ENCODE measurements around the gene GNPTAB. TPM values are rescaled to one million over a fixed set of nuclear protein-coding genes. Genes with fewer than 3 reads are reported as not detected.

Gene GNPTAB
- total and polyA plus RNA-seq, 2 of the 13 experiments (the other 11 are each of a cell fraction or from before 2014, with no cell fraction given): 13.6 to 19.4 TPM

GRCh38 chr12:101775816-101776215, 54.9 kb downstream of the GNPTAB start:
- DNase-seq (ENCODE audit: low spot score) (no peak), ATAC-seq (no peak), FAIRE-seq (no peak)
- H3K4me3 ChIP-seq (replicated peaks in 1 of 3; ENCODE audit: insufficient read depth in 1 of 3, low read depth in 2 of 3, low read length in 3 of 3): no peak overlapping the region
- intact Hi-C loops (cut with micrococcal nuclease; ENCODE audit: unreplicated experiment) (no loop called here), in situ Hi-C loops (cut with HindIII; ENCODE audit: extremely low pct_ligation_motif_present, low pct_unique_long_range_greater_than_20kb) (no loop called here)
- H3K79me2 ChIP-seq (ENCODE audit: insufficient read depth, low read length): no peaks in the 10 kb centered on the region
- H3K4me1 ChIP-seq (ENCODE audit: insufficient read depth, low read length): peaks cover 14% of the 10 kb centered on the region; the same call in 1 of the 2 replicates
- H3K9me3 ChIP-seq (ENCODE audit: low read length): no peaks in the 10 kb centered on the region
- H4K20me1 ChIP-seq (ENCODE audit: insufficient read depth, low read length): no peaks in the 10 kb centered on the region
- CTCF ChIA-PET (ENCODE audit: low intra/inter-chr PET ratio, low total read pairs): interaction anchor here (1.1 to 3.2 kb wide), 2 partner anchors 55 to 63 kb away, joined by 3 to 20 read pairs; partner anchors contain the start of gene GNPTAB
- no peak overlapping the region for H3K4me2 ChIP-seq (ENCODE audit: low read depth, low read length)
- 78% methylated on average over 2 of the region's 2 CpGs for WGBS (ENCODE audit: low lambda C conversion rate)
- BruUV-seq (replicated peaks): no TSS peak
- H3K27me3 ChIP-seq (ENCODE audit: control insufficient read depth in 1 of 2, insufficient read depth in 2 of 2, low read length in 2 of 2): no peaks in the 10 kb centered on the region
- POLR2A ChIA-PET: no interaction called here
- H3K27ac ChIP-seq (ENCODE audit: extremely low read length, insufficient read depth, low read length): no peak overlapping the region
- H3K36me3 ChIP-seq (replicated peaks in 1 of 2; ENCODE audit: control insufficient read depth in 1 of 2, insufficient read depth in 2 of 2, low read length in 2 of 2): no peaks in the 10 kb centered on the region; a peak in 1 of 5 replicates
- H2AFZ ChIP-seq (ENCODE audit: low read length): no peak overlapping the region
- H3K9ac ChIP-seq (ENCODE audit: insufficient read depth, low read depth, low read length): no peak overlapping the region
- no peak for TF ChIP-seq PRPF4 (IDR thresholded peaks at IDR 0.05; ENCODE audit: low read depth, low read length, poor library complexity, severe bottlenecking)
- TF ChIP-seq ZNF737 (CRISPR knock-in tag; IDR thresholded peaks at IDR 0.05; ENCODE audit: borderline replicate concordance): no peak
- TF ChIP-seq GTF3A (CRISPR knock-in tag; conservative IDR thresholded peaks at IDR 0.05): no peak
- no peak for TF ChIP-seq MAFK (conservative IDR thresholded peaks at IDR 0.05 in 1 of 2, IDR thresholded peaks at IDR 0.05 in 1 of 2; ENCODE audit: low read length in 2 of 2)
- TF ChIP-seq RARA (CRISPR knock-in tag; IDR thresholded peaks at IDR 0.05): no peak
- TF ChIP-seq ZNF18 (CRISPR knock-in tag; IDR thresholded peaks at IDR 0.05; ENCODE audit: insufficient replicate concordance): no peak
- no peak for TF ChIP-seq FOXA3 (CRISPR knock-in tag; IDR thresholded peaks at IDR 0.05)
- TF ChIP-seq ATRX (CRISPR knock-in tag; IDR thresholded peaks at IDR 0.05; ENCODE audit: borderline replicate concordance): no peak
- no peak for TF ChIP-seq BHLHE40 (IDR thresholded peaks at IDR 0.05; ENCODE audit: low read length)
- no peak for TF ChIP-seq NCOR1 (IDR thresholded peaks at IDR 0.05; ENCODE audit: borderline replicate concordance, low read length)
- TF ChIP-seq REST (IDR thresholded peaks at IDR 0.05; ENCODE audit: borderline replicate concordance in 1 of 2, low read depth in 1 of 2, low read length in 2 of 2): no peak
- TF ChIP-seq DNMT3B (CRISPR knock-in tag; conservative IDR thresholded peaks at IDR 0.05): no peak
- TF ChIP-seq ZNF335 (CRISPR knock-in tag; IDR thresholded peaks at IDR 0.05): no peak
- no peak for TF ChIP-seq HMGXB4 (CRISPR knock-in tag; IDR thresholded peaks at IDR 0.05; ENCODE audit: borderline replicate concordance in 1 of 2, low read depth in 1 of 2)
